ENCODE measurements around the gene CCR7. TPM values are rescaled to one million over a fixed set of nuclear protein-coding genes. Genes with fewer than 3 reads are reported as not detected.

Gene CCR7
- total RNA-seq, 4 donors from 2014 or later, result 0.12 to 0.95 (median 0.53) TPM; not detected in 1

GRCh38 chr17:40563220-40564052 lies 1.8 kb downstream of the CCR7 start:
- no peak for DNase-seq
- Histone ChIP-seq H3K27ac (no peak overlapping the region), H3K4me3 (peak overlapping the region in 2 of 4 donors; percentile 24 to 30), H3K9me3 (no peaks in the 10 kb centered on the region), H3K36me3 (no peaks in the 10 kb centered on the region), H3K4me1 (peaks cover 19 to 64% (median 24%) of the 10 kb centered on the region in 3 donors), H3K27me3 (peaks cover 0 to 3% (median 0%) of the 10 kb centered on the region in 4 donors)
- no peak for TF ChIP-seq POLR2A (IDR thresholded peaks at IDR 0.05)
- no peak for TF ChIP-seq CTCF (IDR thresholded peaks at IDR 0.05)
- WGBS, 2 donors, result 71 to 88% methylated on average over 11 to 13 of the region's 13 CpGs
- intact Hi-C loops (cut with DNase I), result loop anchor here (10.0 kb wide), 1 partner anchor 199 kb away; the partner anchor contains the start of gene GJD3

GRCh38 chr17:40562838-40563219 lies 2.4 kb downstream of the CCR7 start:
- Histone ChIP-seq H3K36me3 (no peaks in the 10 kb centered on the region), H3K4me3 (no peak overlapping the region), H3K4me1 (peaks cover 19 to 70% (median 28%) of the 10 kb centered on the region in 3 donors), H3K27ac (no peak overlapping the region), H3K9me3 (no peaks in the 10 kb centered on the region), H3K27me3 (peaks cover 0 to 3% (median 0%) of the 10 kb centered on the region in 4 donors)
- intact Hi-C loops (cut with DNase I), result loop anchor here (10.0 kb wide), 1 partner anchor 198 kb away; the partner anchor contains the start of gene GJD3
- WGBS, 2 donors, result 75 to 100% methylated on average over 1 of the region's 1 CpG
- TF ChIP-seq POLR2A (IDR thresholded peaks at IDR 0.05) (no peak), CTCF (IDR thresholded peaks at IDR 0.05) (no peak)
- no peak for DNase-seq

GRCh38 chr17:40561871-40562611 lies 3.2 kb downstream of the CCR7 start:
- intact Hi-C loops (cut with DNase I), result loop anchor here (10.0 kb wide), 1 partner anchor 197 kb away; the partner anchor contains the start of gene GJD3
- Histone ChIP-seq H3K27me3 (peaks cover 0 to 3% (median 0%) of the 10 kb centered on the region in 4 donors), H3K36me3 (no peaks in the 10 kb centered on the region), H3K27ac (peak overlapping the region in 1 of 4 donors; percentile 84), H3K4me3 (no peak overlapping the region), H3K4me1 (peaks cover 19 to 78% (median 35%) of the 10 kb centered on the region in 3 donors), H3K9me3 (no peaks in the 10 kb centered on the region)
- DNase-seq, result no peak
- TF ChIP-seq POLR2A (IDR thresholded peaks at IDR 0.05) (no peak), CTCF (IDR thresholded peaks at IDR 0.05) (peak in 2 of 6 experiments; percentile 17 to 31)
- WGBS, 2 donors, result 66 to 74% methylated on average over 8 of the region's 8 CpGs

GRCh38 chr17:40561294-40561870 lies 3.9 kb downstream of the CCR7 start:
- DNase-seq, result no peak
- no peak overlapping the region for H3K4me3 ChIP-seq
- H3K27ac ChIP-seq, result peak overlapping the region in 2 of 4 donors; percentile 83 to 84
- no peaks in the 10 kb centered on the region for H3K9me3 ChIP-seq
- H3K36me3 ChIP-seq, result no peaks in the 10 kb centered on the region
- intact Hi-C loops (cut with DNase I), result loop anchor here (10.0 kb wide), 1 partner anchor 197 kb away; the partner anchor contains the start of gene GJD3
- H3K27me3 ChIP-seq, result peaks cover 0 to 3% (median 0%) of the 10 kb centered on the region in 4 donors
- TF ChIP-seq POLR2A (IDR thresholded peaks at IDR 0.05), result no peak
- TF ChIP-seq CTCF (IDR thresholded peaks at IDR 0.05), result no peak
- peaks cover 24 to 85% (median 37%) of the 10 kb centered on the region in 3 donors for H3K4me1 ChIP-seq
- WGBS, 2 donors, result 63 to 71% methylated on average over 2 to 3 of the region's 3 CpGs
